Stimulated activated CD4-positive, alpha-beta T cell treated with anti-CD3 and anti-CD28 coated beads, Interleukin-4, amount 100 ng/mL, for 1 hour (primary cell): ENCODE data around the gene EAPP.
"Not testable (repeated sequence)": the region's sequence is repeated elsewhere in the genome, so short reads cannot be mapped to it uniquely, and the experiment has no call there.

Experiments
- DNase-seq: peaks from one replicate; pipeline ENCODE4 v3.0.0-alpha.2; 2020

The EAPP gene

DNA sequence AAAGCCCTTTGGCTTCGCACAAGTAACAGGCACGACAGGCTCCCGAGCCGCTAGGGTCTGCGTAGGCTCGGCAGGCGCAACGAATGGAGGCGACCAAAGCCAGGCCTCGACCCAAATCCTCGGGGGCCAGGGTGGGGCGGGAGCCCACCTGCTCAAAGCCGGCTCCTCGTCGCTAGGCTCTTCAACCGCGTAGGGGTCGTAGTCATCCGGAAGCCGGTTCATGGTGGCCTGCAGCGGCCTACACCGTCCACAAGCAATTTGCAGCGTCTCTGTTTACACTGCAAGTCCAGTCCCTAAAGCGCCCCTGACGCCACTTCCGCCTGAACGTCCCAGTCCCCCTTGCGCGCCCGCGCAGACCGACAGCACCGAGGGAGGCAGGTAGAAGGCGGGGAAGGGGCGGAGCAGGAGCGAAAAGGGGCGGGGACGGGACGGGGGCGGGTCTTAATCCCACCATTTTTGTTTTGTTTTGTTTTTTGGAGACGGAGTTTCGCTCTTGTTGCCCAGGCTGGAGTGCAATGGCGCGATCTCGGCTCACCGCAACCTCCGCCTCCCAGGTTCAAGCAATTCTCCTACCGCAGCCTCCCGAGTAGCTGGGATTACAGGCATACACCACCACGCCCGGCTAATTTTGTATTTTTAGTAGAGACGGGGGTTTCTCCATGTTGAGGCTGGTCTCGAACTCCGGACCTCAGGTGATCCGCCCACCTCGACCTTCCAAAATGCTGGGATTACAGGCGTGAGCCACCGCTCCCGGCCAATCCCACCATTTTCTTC is at the start of gene EAPP:
Gene EAPP, minus strand, starts transcription at position 295 of the 774 bp plus-strand sequence. Its CDS starts 73 bp downstream, at position 222.
- peak; percentile 93 for DNase-seq

GRCh38 chr14:34583525-34583924 is 44.0 kb upstream of the EAPP start:
- DNase-seq, result no peak

DNA sequence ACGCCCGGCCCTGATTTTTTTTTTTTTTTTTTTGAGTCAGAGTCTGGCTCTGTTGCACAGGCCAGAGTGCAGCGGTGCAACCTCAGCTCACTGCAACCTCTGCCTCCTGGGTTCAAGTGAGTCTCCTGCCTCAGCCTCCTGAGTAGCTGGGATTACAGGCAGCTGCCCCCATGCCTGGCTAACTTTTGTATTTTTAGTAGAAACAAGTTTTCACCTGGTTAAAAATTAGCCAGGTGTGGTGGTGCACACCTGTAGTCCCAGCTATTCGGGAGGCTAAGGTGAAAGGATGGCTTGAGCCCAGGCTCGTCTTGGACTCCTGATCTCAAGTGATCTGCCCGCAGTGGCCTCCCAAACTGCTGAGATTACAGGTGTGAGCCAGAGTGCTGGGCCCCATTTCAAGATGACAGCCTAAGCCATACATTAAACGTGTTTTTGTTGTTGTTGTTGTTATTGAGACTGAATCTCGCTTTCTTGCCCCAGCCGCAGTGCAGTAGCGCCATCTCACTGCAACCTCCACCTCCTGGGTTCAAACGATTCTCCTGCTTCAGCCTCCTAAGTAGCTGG is 42.7 kb upstream of the EAPP start:
- no peak for DNase-seq

DNA sequence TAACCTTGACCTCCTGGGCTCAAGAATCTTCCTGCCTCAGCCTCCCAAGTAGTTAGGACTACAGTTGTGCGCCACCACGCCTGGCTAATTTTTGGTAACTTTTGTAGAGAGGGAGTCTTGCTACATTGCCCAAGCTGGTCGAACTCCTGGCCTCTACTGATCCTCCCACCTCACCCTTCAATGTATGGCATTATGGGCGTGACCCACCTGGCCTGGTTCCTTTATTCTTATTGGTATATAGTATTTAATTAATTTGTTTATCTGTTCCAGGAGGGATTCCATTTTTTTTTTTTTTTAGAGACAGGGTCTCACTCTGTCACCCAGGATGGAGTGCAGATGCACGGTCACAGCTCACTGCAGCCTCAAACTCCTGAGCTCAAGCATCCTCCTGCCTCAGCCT is 40.9 kb upstream of the EAPP start:
- no peak for DNase-seq

GRCh38 chr14:34571771-34572170 is 32.3 kb upstream of the EAPP start:
- DNase-seq, result no peak

- no peak for DNase-seq
Observed at GRCh38 chr14:34569750-34570149, 30.2 kb upstream of the EAPP start.

DNA sequence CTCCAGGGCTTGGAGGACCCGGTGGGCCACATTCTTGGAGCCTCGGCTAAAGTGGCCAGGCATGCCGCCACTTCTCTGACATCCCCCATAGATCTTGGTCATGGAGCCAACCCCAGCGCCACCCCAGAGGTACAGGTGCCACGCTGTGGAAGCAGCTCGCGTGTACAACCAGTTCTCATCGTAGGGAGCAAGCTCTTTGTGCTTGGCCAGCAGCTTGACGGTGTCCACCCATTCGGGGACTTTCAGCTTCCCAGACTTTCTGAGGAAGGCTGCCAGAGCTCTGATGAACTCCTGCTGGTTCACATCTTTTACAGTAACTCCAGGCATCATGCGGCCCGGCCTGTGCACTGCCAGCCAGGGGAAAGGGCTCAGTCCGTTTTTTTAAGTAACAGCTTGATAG is 29.3 kb upstream of the EAPP start:
- DNase-seq, result no peak

DNA sequence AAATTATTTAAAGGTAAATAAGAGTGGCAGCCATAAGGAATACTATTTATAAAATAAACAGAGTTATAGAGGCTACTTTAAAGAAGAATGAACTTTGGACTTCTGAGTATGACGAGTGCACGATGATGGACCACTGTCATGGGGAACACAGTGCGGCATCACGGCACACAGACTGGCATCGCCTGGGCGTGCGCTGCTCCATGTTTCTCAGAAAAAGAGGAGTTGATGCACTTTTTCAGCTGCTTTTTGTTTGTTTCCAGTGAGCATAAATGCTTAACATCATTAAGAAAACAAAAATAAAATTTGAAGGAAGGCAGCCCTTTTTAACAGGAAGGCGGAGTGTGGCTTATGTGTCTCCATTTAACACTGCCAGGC is 23.3 kb upstream of the EAPP start:
- DNase-seq, result no peak

DNA sequence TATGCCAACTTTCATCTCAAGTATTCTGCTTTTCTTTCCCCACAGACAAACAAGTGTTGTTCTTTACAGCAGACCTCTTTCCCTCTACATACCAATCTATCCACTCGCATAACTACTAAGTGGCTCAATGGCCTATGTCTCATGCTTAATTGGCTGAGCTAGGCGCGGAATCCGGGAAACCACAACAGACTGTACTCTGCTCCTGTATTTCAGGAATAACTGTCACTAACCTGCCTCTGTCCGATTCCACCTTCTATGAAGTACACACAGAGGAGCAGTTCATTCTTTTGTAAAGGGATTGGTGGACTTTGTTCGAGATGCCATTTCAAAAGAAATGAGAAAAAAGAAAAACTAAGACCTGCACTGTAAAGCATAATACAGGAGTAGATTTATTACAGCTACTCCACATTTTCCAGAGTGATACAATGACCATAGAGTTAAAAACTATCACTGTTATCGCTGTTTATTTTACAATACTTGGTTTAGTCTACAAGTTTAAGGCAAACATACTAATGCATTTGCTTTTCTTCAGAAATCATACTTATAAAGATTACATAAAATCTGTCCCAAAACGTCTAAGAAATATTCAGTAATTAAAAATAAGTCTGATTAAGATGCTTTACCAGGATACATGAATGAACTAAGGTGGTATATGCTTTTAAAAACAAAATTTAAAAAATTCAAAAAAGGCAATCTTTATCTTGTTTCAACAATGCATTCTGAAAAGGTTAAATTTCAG is 22.7 kb upstream of the EAPP start:
- not testable (repeated sequence) for DNase-seq

- DNase-seq, result not testable (repeated sequence)
Observed at GRCh38 chr14:34556498-34556829, 17.0 kb upstream of the EAPP start.

- DNase-seq, result not testable (repeated sequence)
Observed at GRCh38 chr14:34555583-34556497, 16.3 kb upstream of the EAPP start.

DNA sequence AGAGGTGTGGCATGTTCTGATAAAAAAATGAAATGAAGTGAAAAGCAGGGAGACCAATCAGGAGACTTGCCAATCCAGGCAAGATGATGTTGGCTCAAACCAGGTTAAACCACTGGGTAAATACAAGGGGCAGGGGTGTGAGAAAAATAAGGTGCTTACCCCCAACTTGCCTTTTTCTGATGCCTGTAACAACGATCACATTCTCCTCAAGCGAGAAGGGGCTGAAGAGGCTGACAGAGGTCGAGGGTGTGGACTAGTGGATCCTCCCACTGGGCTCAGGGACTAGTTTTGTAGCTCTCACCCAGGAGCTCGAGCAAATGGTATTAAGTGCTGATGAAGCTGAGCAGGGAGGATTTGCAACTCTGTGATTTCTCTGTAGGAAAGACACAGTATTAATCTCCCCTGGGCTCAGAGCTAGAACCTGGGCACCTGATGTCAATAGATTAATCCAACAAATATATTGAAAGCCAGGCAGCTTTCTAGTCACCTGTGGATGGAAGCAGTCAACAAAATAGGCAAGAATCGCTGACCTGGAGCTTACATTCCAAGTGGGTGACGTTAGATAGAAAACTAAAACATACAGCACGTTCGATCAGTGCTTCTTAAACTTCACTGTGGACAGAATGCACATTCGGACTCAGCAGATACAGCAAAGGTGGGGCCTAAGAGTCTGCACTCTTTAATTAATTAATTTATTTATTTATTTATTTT is 15.2 kb upstream of the EAPP start:
- no peak for DNase-seq

DNA sequence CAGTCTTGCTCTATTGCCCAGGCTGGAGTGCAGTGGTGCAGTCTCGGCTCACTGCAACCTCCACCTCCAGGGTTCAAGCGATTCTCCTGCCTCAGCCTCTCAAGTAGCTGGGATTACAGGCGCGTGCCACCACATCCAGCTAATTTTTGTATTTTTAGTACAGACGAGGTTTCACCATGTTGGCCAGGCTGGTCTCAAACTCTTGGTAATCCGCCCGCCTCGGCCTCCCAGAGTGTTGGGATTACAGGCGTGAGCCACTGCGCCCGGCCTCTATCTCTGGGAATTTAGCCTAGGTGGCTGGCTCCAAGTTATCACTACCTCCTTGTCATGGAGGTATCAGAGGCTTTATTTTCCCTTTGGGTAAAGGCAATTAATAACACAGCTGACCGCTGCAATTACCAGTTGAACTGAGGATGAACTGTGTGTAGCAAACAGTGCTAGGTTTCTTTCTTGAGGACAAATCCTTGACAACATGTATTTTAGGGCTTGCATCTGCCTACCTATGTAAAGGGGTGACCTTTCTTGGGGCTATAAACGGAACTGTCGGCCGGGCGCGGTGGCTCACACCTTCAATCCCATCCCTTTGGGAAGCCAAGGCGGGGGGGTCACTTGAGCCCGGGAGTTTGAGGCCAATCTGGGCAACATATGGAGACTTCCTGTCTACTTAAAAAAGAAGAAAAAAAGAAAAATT is 9.9 kb upstream of the EAPP start:
- DNase-seq, result not testable (repeated sequence)

- DNase-seq, result no peak
Observed at GRCh38 chr14:34548472-34548981, 9.0 kb upstream of the EAPP start.

DNA sequence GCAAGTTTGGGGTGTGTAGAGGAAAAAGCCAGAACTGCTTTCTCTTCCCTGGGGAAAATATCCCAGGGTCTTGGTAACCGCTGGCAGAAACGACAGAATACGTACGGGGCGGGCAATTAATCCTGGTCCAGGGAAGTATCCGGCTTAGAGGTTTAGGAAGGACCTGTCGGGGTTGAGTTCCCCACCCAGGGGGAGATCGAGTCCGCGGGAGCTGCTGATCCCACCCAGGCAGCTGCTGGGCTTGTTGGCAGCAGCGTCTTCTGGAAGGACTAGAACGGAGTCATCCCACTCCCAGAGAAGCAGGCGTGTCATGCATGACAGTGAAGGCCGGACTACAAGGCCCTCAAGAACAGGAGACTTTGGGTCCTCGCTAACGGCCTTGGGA is 7.6 kb upstream of the EAPP start:
- not testable (repeated sequence) for DNase-seq

DNA sequence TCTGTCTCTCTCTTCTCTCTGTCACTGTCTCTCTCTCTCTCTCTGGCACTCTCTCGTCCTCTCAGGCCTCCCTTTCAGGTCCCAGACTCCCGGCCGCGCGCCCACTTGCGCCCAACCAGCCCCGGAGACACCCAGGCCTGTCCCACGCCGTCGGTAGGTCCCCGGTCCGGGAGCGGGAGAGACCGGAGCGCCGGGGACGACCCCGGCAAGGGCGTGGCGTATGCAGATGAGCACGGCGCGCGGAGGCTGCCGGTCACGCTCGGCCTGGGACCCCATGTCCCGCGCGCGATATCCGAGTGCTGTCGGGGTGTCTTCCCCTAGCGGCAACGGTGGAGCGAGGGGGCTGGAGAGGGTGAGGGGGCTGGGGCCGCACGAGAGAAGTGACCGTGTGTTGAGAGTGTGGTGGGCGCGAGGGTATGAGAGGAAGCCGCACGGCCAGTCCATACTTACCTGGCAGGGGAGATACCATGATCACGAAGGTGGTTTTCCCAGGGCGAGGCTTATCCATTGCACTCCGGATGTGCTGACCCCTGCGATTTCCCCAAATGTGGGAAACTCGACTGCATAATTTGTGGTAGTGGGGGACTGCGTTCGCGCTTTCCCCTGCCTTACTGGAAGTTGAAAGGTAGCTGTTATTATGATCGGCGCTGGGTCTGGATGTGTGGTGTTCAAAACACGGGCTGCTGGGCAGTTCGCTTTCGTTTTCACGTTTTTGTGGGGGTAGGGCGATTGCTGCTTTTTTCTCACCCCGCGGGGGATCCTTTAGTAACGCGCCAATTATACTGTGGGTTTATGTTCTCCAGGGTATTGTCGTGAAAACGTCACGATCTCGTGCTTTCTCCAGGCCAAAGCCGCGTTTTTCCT is 7.0 kb upstream of the EAPP start:
- DNase-seq, result not testable (repeated sequence)

GRCh38 chr14:34540181-34541059 is 919 bp upstream of the EAPP start:
- DNase-seq, result not testable (repeated sequence)

- DNase-seq, result no peak
Observed at GRCh38 chr14:34538871-34539406, 562 bp downstream of the EAPP start.

- not testable (repeated sequence) for DNase-seq
Observed at GRCh38 chr14:34538096-34538495, 1.4 kb downstream of the EAPP start.
